DOHH2 (cell line): ENCODE data around the gene C1QTNF5.

Experiments
- H3F3A ChIP-seq: fragments of 200-600 bp; sonication (generic), shearing (Covaris generic); 2 replicates; pipeline ENCODE4 v1.6.0; 2016; ENCODE audit warnings: antibody characterized with exemption, mild to moderate bottlenecking; ENCODE audit not compliant: control insufficient read depth, insufficient read depth
- H3K27ac ChIP-seq: fragments of 200-600 bp; sonication (generic); 2 replicates; pipeline ENCODE4 v1.5.1; 2014; ENCODE audit warnings: low read depth, mild to moderate bottlenecking, low read length, moderate library complexity
- H3K27me3 ChIP-seq: fragments of 200-600 bp; sonication (generic); 2 replicates; pipeline ENCODE4 v1.6.1; 2014; ENCODE audit warnings: mild to moderate bottlenecking, low read length, mixed read lengths; ENCODE audit not compliant: control insufficient read depth
- H3K36me3 ChIP-seq: fragments of 200-600 bp; sonication (generic); 2 replicates; pipeline ENCODE4 v1.6.1; 2014; ENCODE audit warnings: mild to moderate bottlenecking, low read length, moderate library complexity, mixed read lengths; ENCODE audit not compliant: control insufficient read depth
- H3K4me1 ChIP-seq: fragments of 200-600 bp; sonication (generic); 2 replicates; pipeline ENCODE4 v1.6.1; 2014; ENCODE audit warnings: mild to moderate bottlenecking, low read length, mixed read lengths; ENCODE audit not compliant: control insufficient read depth
- H3K4me2 ChIP-seq: fragments of 200-600 bp; sonication (generic); 2 replicates; pipeline ENCODE4 v1.6.0; 2014; ENCODE audit warnings: mild to moderate bottlenecking, low read length, moderate library complexity
- H3K4me3 ChIP-seq: fragments of 200-600 bp; sonication (generic); 2 replicates; pipeline ENCODE4 v1.5.1; 2014; ENCODE audit warnings: mild to moderate bottlenecking, low read length, mixed read lengths
- H3K79me2 ChIP-seq: fragments of 200-600 bp; sonication (generic); 2 replicates; pipeline ENCODE4 v1.6.1; 2014; ENCODE audit warnings: mild to moderate bottlenecking, low read length, mixed read lengths; ENCODE audit not compliant: control insufficient read depth
- H3K9me2 ChIP-seq: fragments of 200-600 bp; sonication (generic); replicated peaks from 2 replicates; pipeline ENCODE4 v1.6.1; 2014; ENCODE audit warnings: mild to moderate bottlenecking, low read length, mixed read lengths; ENCODE audit not compliant: control insufficient read depth
- H3K9me3 ChIP-seq: fragments of 200-600 bp; sonication (generic); 2 replicates; pipeline ENCODE4 v1.6.1; 2014; ENCODE audit warnings: antibody characterized with exemption, low read length, mixed read lengths; ENCODE audit not compliant: control insufficient read depth, insufficient read depth
- H4K20me1 ChIP-seq: fragments of 200-600 bp; sonication (generic); 2 replicates; pipeline ENCODE4 v1.6.0; 2014; ENCODE audit warnings: low read depth, mild to moderate bottlenecking, antibody characterized with exemption, low read length, moderate library complexity; ENCODE audit not compliant: control insufficient read depth, insufficient read depth
- EZH2phosphoT487 ChIP-seq: fragments of 200-600 bp; sonication (generic); IDR thresholded peaks from 2 replicates; pipeline ENCODE4 v1.6.1; 2017; ENCODE audit warnings: borderline replicate concordance, mild to moderate bottlenecking, antibody characterized with exemption, low read length, moderate library complexity, mixed read lengths
- TF ChIP-seq, protein P1 (sequence below): fragments of 200-600 bp; sonication (generic); IDR thresholded peaks from one replicate; pipeline ENCODE4 v1.5.1; 2014; ENCODE audit warnings: antibody characterized with exemption, mild to moderate bottlenecking, low read depth, low read length; ENCODE audit not compliant: poor library complexity, severe bottlenecking

The C1QTNF5 gene

DNA sequence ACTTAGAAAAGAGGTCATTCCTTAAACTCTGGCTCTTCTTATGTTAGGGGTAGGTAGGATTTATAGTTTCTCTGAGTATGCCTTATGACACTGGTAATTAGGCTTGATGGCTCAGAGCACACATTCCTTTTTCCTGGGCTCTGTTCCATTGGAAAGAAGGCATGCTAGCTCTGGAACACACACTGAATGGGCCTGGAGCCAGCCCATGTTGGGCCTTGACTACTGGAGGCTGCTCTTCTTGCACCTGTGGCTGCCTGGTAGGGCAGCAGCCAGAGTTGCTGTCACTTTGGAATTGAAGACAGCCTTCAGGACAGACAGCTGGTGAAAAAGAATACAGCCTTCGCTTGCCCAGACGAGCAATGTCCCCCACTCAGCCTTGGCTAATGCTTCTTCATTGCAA lies 42.0 kb downstream of the C1QTNF5 start:
- Histone ChIP-seq H3K27me3 (no peaks in the 10 kb centered on the region), H3F3A (0 out of 2 replicates have a peak, but pooled peaks cover 3% of the 10 kb centered on the region), H3K9me3 (no peaks in the 10 kb centered on the region), H3K9me2 (no peaks in the 10 kb centered on the region), H3K79me2 (no peaks in the 10 kb centered on the region), H3K4me2 (no peak overlapping the region), H3K4me3 (no peak overlapping the region), H3K27ac (no peak overlapping the region), H3K4me1 (no peaks in the 10 kb centered on the region), H4K20me1 (no peaks in the 10 kb centered on the region), H3K36me3 (peaks cover 72% of the 10 kb centered on the region)
- TF ChIP-seq, protein P1, sequence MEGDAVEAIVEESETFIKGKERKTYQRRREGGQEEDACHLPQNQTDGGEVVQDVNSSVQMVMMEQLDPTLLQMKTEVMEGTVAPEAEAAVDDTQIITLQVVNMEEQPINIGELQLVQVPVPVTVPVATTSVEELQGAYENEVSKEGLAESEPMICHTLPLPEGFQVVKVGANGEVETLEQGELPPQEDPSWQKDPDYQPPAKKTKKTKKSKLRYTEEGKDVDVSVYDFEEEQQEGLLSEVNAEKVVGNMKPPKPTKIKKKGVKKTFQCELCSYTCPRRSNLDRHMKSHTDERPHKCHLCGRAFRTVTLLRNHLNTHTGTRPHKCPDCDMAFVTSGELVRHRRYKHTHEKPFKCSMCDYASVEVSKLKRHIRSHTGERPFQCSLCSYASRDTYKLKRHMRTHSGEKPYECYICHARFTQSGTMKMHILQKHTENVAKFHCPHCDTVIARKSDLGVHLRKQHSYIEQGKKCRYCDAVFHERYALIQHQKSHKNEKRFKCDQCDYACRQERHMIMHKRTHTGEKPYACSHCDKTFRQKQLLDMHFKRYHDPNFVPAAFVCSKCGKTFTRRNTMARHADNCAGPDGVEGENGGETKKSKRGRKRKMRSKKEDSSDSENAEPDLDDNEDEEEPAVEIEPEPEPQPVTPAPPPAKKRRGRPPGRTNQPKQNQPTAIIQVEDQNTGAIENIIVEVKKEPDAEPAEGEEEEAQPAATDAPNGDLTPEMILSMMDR = no peak
- no peak for TF ChIP-seq EZH2phosphoT487

DNA sequence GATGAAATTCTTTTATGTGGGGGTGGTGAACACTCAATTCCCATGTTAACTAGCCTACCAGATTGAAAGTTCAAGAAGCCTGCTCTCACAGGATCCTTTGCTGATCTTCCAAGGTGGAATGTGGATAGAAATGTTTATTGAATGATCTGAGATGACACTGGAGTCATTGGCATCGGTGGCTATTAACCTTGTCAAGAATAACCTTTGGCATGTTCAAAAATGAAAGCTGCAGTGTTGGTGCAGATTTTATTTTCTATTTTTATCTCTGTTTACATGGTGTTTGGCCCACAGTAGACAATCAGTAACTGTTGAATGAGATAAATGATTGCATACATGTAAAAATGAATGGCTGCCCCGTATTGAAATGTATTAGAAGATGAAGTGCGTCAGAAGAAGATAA lies 42.7 kb downstream of the C1QTNF5 start:
- 0 out of 2 replicates have a peak, but pooled peaks cover 3% of the 10 kb centered on the region for H3F3A ChIP-seq
- H4K20me1 ChIP-seq = no peaks in the 10 kb centered on the region
- no peak overlapping the region for H3K4me3 ChIP-seq
- H3K9me2 ChIP-seq = no peaks in the 10 kb centered on the region
- no peak for TF ChIP-seq EZH2phosphoT487
- TF ChIP-seq, protein P1 = no peak
- no peaks in the 10 kb centered on the region for H3K27me3 ChIP-seq
- H3K4me1 ChIP-seq = no peaks in the 10 kb centered on the region
- H3K36me3 ChIP-seq = peaks cover 64% of the 10 kb centered on the region
- no peaks in the 10 kb centered on the region for H3K79me2 ChIP-seq
- no peak overlapping the region for H3K4me2 ChIP-seq
- H3K9me3 ChIP-seq = no peaks in the 10 kb centered on the region
- no peak overlapping the region for H3K27ac ChIP-seq

- no peak for TF ChIP-seq EZH2phosphoT487
- TF ChIP-seq, protein P1 = peak; percentile 17
- Histone ChIP-seq H3K9me2 (no peaks in the 10 kb centered on the region), H3K27ac (no peak overlapping the region), H3K9me3 (no peaks in the 10 kb centered on the region), H3K4me1 (no peaks in the 10 kb centered on the region), H3K27me3 (no peaks in the 10 kb centered on the region), H4K20me1 (no peaks in the 10 kb centered on the region), H3K4me3 (no peak overlapping the region), H3K79me2 (no peaks in the 10 kb centered on the region), H3F3A (0 out of 2 replicates have a peak, but pooled peaks cover 3% of the 10 kb centered on the region), H3K36me3 (peaks cover 45% of the 10 kb centered on the region), H3K4me2 (no peak overlapping the region)
Measured at GRCh38 chr11:119295178-119295577, 45.5 kb downstream of the C1QTNF5 start.
